Measurements from ENCODE around the gene TTC31.

- TF ChIP-seq POLR2A (IDR thresholded peaks at IDR 0.05; ENCODE audit: low read length): no peak
- no peak for TF ChIP-seq GATA1 (IDR thresholded peaks at IDR 0.05; ENCODE audit: low read depth, low read length)
These were observed 41.0 kb upstream of the TTC31 start, which contains the start of gene RTKN for GRCh38 chr2:74441690-74442482.
